HepG2 (cell line): ENCODE measurements around the gene GBE1. TPM values are rescaled to one million over a fixed set of nuclear protein-coding genes. Genes with fewer than 3 reads are reported as not detected.

Experiments used
- ATAC-seq: fragments of 200-7000 bp; cut with Tn5 transposase; 3 replicates; pipeline ENCODE4 v1.9.1; 2020; ENCODE audit warnings: mild to moderate bottlenecking, moderate library complexity
- BruUV-seq: library from RNA; stranded (reverse); fragments of 400-500 nt; replicated peaks from 2 replicates; lab custom pipeline; 2021; lab: Mats Ljungman, UMichigan
- CTCF ChIA-PET: fragments of 300-600 bp; formaldehyde crosslinking; extraction: SDS; loops from one replicate; lab custom pipeline; 2021; ENCODE audit warnings: low total read pairs, inconsistent platforms, low intra/inter-chr PET ratio; lab: Yijun Ruan, JAX
- POLR2A ChIA-PET: fragments of 350-600 bp; sonication (Branson Sonifier 250); formaldehyde crosslinking; loops from one replicate; lab custom pipeline; 2020; ENCODE audit warnings: antibody characterized with exemption, inconsistent platforms; lab: Yijun Ruan, JAX
- DNase-seq: peaks from one replicate; pipeline ENCODE4 v3.0.0-alpha.2; 2015; ENCODE audit warnings: low spot score
- FAIRE-seq: peaks from 3 replicates; lab custom pipeline; 2011; peaks lifted over from hg19 to GRCh38; lab: Jason Lieb, UNC
- H2AFZ ChIP-seq: one replicate; pipeline ENCODE4 v1.6.1; 2011; ENCODE audit warnings: low read length, inconsistent platforms
- H3K27ac ChIP-seq: fragments of 300-600 bp; 3 replicates; pipeline ENCODE4 v1.8.0; 2011; ENCODE audit warnings: mixed run types, mild to moderate bottlenecking, mixed read lengths, low read length, inconsistent platforms; ENCODE audit not compliant: insufficient read depth; ENCODE audit errors: extremely low read length
- H3K27me3 ChIP-seq, 2 experiments: fragments of 200-600 bp in 1 of 2; 2 replicates in 1 of 2; 3 replicates in 1 of 2; pipeline versions ENCODE4 v1.6.0 to v1.8.0; 2011; ENCODE audit warnings: low read length in 2 of 2, mild to moderate bottlenecking in 2 of 2, moderate library complexity in 2 of 2, inconsistent platforms in 1 of 2; ENCODE audit not compliant: insufficient read depth in 2 of 2, control insufficient read depth in 1 of 2
- H3K36me3 ChIP-seq, 2 experiments: fragments of 200-600 bp in 1 of 2; replicated peaks in 1 of 2; 2 replicates in 1 of 2; 3 replicates in 1 of 2; pipeline versions ENCODE4 v1.5.1 to v1.8.0; 2011; ENCODE audit warnings: low read length in 2 of 2, inconsistent platforms in 1 of 2; ENCODE audit not compliant: insufficient read depth in 2 of 2, control insufficient read depth in 1 of 2
- H3K4me1 ChIP-seq: 2 replicates; pipeline ENCODE4 v1.5.1; 2012; ENCODE audit warnings: low read length, inconsistent platforms; ENCODE audit not compliant: insufficient read depth
- H3K4me2 ChIP-seq: 2 replicates; pipeline ENCODE4 v1.6.0; 2011; ENCODE audit warnings: low read depth, low read length, inconsistent platforms
- H3K4me3 ChIP-seq, 3 experiments: fragments of 200-600 bp in 1 of 3; sonication (generic), shearing (Covaris generic) in 1 of 3; replicated peaks in 1 of 3; 2 replicates each; pipeline ENCODE4 v1.5.1; 2011 to 2016; ENCODE audit warnings: low read length in 3 of 3, inconsistent platforms in 2 of 3, low read depth in 2 of 3, mild to moderate bottlenecking in 2 of 3, control low read depth in 1 of 3, mixed read lengths in 1 of 3; ENCODE audit not compliant: insufficient read depth in 1 of 3
- H3K79me2 ChIP-seq: one replicate; pipeline ENCODE4 v1.6.1; 2011; ENCODE audit warnings: low read length, inconsistent platforms; ENCODE audit not compliant: insufficient read depth
- H3K9ac ChIP-seq: 2 replicates; pipeline ENCODE4 v1.6.0; 2011; ENCODE audit warnings: mild to moderate bottlenecking, low read depth, low read length, inconsistent platforms; ENCODE audit not compliant: insufficient read depth
- H3K9me3 ChIP-seq: 2 replicates; pipeline ENCODE4 v1.5.1; 2012; ENCODE audit warnings: mild to moderate bottlenecking, low read length
- H4K20me1 ChIP-seq: 2 replicates; pipeline ENCODE4 v1.6.0; 2011; ENCODE audit warnings: inconsistent platforms, mild to moderate bottlenecking, low read length, moderate library complexity; ENCODE audit not compliant: insufficient read depth
- MAFK ChIP-seq, 2 experiments: IDR thresholded peaks in 1 of 2; conservative IDR thresholded peaks in 1 of 2; 2 replicates each; pipeline ENCODE4 v1.6.1; 2011; ENCODE audit warnings: improper control_type of control experiment in 2 of 2, low read length in 2 of 2
- MEIS1 ChIP-seq: sonication (generic); formaldehyde crosslinking; IDR thresholded peaks from 2 replicates; pipeline ENCODE4 v1.9.0; 2021; ENCODE audit warnings: mild to moderate bottlenecking, missing genetic modification reagents, moderate library complexity, borderline replicate concordance
- NR2F1 ChIP-seq, 2 experiments: fragments of 450-650 bp in 1 of 2; formaldehyde crosslinking in 1 of 2; IDR thresholded peaks; 2 replicates each; pipeline versions ENCODE4 v1.5.0 to v1.6.1; 2016 to 2020; ENCODE audit warnings: mild to moderate bottlenecking in 1 of 2, missing compliant biosample characterization in 1 of 2, missing genetic modification reagents in 1 of 2, moderate library complexity in 1 of 2
- PCBP1 ChIP-seq: fragments of 200-400 bp; formaldehyde crosslinking; IDR thresholded peaks from 2 replicates; pipeline ENCODE4 v1.6.1; 2017; ENCODE audit warnings: mild to moderate bottlenecking, low read depth, low read length, borderline replicate concordance
- RXRB ChIP-seq: IDR thresholded peaks from 2 replicates; pipeline ENCODE4 v1.6.1; 2016; ENCODE audit warnings: borderline replicate concordance, missing genetic modification reagents, missing compliant biosample characterization
- SETDB1 ChIP-seq: sonication (generic); formaldehyde crosslinking; IDR thresholded peaks from 2 replicates; pipeline ENCODE4 v1.5.1; 2020; ENCODE audit warnings: missing genetic modification reagents, mild to moderate bottlenecking, borderline replicate concordance
- SMAD3 ChIP-seq: sonication (generic); formaldehyde crosslinking; IDR thresholded peaks from 2 replicates; pipeline ENCODE4 v1.4.0; 2020; ENCODE audit warnings: missing genetic modification reagents
- ZMYM3 ChIP-seq: sonication (generic); formaldehyde crosslinking; IDR thresholded peaks from 2 replicates; pipeline ENCODE4 v1.5.1; 2020; ENCODE audit warnings: mild to moderate bottlenecking, missing genetic modification reagents
- ZNF326 ChIP-seq: sonication (generic); formaldehyde crosslinking; IDR thresholded peaks from 2 replicates; pipeline ENCODE4 v1.4.0; 2020; ENCODE audit warnings: missing genetic modification reagents, borderline replicate concordance
- ZNF546 ChIP-seq: sonication (generic); formaldehyde crosslinking; conservative IDR thresholded peaks from 2 replicates; pipeline ENCODE4 v1.8.1; 2023; ENCODE audit warnings: mild to moderate bottlenecking, missing genetic modification reagents
- ZNF564 ChIP-seq: sonication (generic); formaldehyde crosslinking; IDR thresholded peaks from 2 replicates; pipeline ENCODE4 v1.8.1; 2023; ENCODE audit warnings: mild to moderate bottlenecking, missing genetic modification reagents
- ZNF644 ChIP-seq: IDR thresholded peaks from 2 replicates; pipeline ENCODE4 v1.6.1; 2016; ENCODE audit warnings: low read depth
- ZNF782 ChIP-seq: sonication (generic); formaldehyde crosslinking; IDR thresholded peaks from 2 replicates; pipeline ENCODE4 v1.4.0; 2020; ENCODE audit warnings: missing genetic modification reagents, mild to moderate bottlenecking, borderline replicate concordance
- ZSCAN31 ChIP-seq: sonication (generic); formaldehyde crosslinking; IDR thresholded peaks from 2 replicates; pipeline ENCODE4 v1.5.0; 2020; ENCODE audit warnings: low read depth, mild to moderate bottlenecking, missing genetic modification reagents
- WGBS: methylation state at CpG from one replicate; pipeline ENCODE4 v1.1.6; 2017; ENCODE audit warnings: low lambda C conversion rate; 5-methylcytosine and 5-hydroxymethylcytosine counted together
- in situ Hi-C: cut with HindIII; loops from 2 replicates; pipeline ENCODE4 v1.10.0; 2017; ENCODE audit warnings: low pct_unique_long_range_greater_than_20kb; ENCODE audit not compliant: extremely low pct_ligation_motif_present
- intact Hi-C: fragments of 100-400 bp; cut with micrococcal nuclease; formaldehyde crosslinking; loops from one replicate; pipeline ENCODE4 v1.10.0; 2022; ENCODE audit not compliant: unreplicated experiment
- polyA plus RNA-seq, 8 experiments: library from polyadenylated mRNA; depleted of rRNA in 3 of 8; stranded (reverse) in 7 of 8; unstranded in 1 of 8; fragments of >200 nt; fragmentation: Illumina TruSeq in 4 of 8; extraction: Trizol in 4 of 8; gene quantifications; 2 replicates each; pipeline versions ENCODE4 v1.2.1 to v1.2.3, GENCODE V29; 2011 to 2016; ENCODE audit warnings: low read depth in 4 of 8, missing spikeins in 1 of 8, mixed read lengths in 1 of 8; ENCODE audit not compliant: insufficient read depth in 1 of 8
- total RNA-seq, 5 experiments: library from RNA; depleted of rRNA; stranded (reverse); fragments of >200 nt; fragmentation: Illumina TruSeq; extraction: Trizol; gene quantifications; 2 replicates each; pipeline ENCODE4 v1.2.3, GENCODE V29; 2016; ENCODE audit warnings: low read depth in 1 of 5
- TF ChIP-seq, protein P1 (sequence below): sonication (generic); formaldehyde crosslinking; IDR thresholded peaks from 2 replicates; pipeline ENCODE4 v1.9.0; 2021; ENCODE audit warnings: mild to moderate bottlenecking, missing genetic modification reagents
- TF ChIP-seq, protein P2 (sequence below): sonication (generic); formaldehyde crosslinking; IDR thresholded peaks from 2 replicates; pipeline ENCODE4 v1.5.1; 2020; ENCODE audit warnings: missing genetic modification reagents, mild to moderate bottlenecking, borderline replicate concordance

The GBE1 gene
- total and polyA plus RNA-seq, 2 of the 13 experiments (the other 11 are each of a cell fraction or from before 2014, with no cell fraction given): 22.9 to 36.1 TPM

DNA sequence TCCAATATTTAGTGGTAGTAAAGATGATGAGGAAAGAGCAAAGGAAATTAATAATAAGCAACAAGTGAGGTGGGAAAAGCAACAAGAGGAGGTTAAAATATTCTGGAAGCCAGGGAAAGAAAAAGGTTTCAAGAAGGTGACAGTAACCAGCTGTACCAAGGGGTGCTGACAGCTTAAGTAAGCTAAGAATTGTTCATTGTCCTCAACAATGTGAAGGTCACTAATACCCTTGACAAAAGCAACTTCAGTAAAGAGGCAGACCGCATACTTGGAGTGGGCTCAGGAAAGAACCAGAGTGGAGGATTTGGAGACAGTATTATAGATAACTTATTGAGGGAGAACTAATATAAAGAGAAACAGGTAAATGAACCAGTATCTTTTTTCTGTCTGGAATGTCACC, 116.2 kb downstream of the GBE1 start:
- CTCF ChIA-PET: no interaction called here
- Histone ChIP-seq H3K4me2 (no peak overlapping the region), H3K36me3 (peaks cover 2 to 11% of the 10 kb centered on the region in 2 experiments; a peak in 4 of 5 replicates), H3K4me1 (no peaks in the 10 kb centered on the region), H3K27me3 (no peaks in the 10 kb centered on the region), H3K9ac (no peak overlapping the region), H3K9me3 (no peaks in the 10 kb centered on the region), H3K4me3 (no peak overlapping the region), H2AFZ (no peak overlapping the region), H3K27ac (no peak overlapping the region), H3K79me2 (no peaks in the 10 kb centered on the region), H4K20me1 (no peaks in the 10 kb centered on the region)
- in situ Hi-C loops (no loop called here), intact Hi-C loops (loop anchor here (10.0 kb wide), 1 partner anchor 430 kb away; no protein-coding TSS in a partner anchor)
- ATAC-seq (no peak), DNase-seq (no peak), FAIRE-seq (no peak)
- WGBS: 94% methylated on average over 1 of the region's 1 CpG
- no TSS peak for BruUV-seq
- POLR2A ChIA-PET: no interaction called here
- TF ChIP-seq MEIS1 (CRISPR knock-in tag) (no peak), ZMYM3 (CRISPR knock-in tag) (no peak), SMAD3 (CRISPR knock-in tag) (no peak), ZNF546 (CRISPR knock-in tag) (no peak), ZNF326 (CRISPR knock-in tag) (no peak), SETDB1 (CRISPR knock-in tag) (no peak), ZNF782 (CRISPR knock-in tag) (no peak), ZNF644 (CRISPR knock-in tag) (no peak), ZNF564 (CRISPR knock-in tag) (no peak), RXRB (no peak), PCBP1 (no peak), MAFK (conservative IDR thresholded peaks at IDR 0.05 in 1 of 2, IDR thresholded peaks at IDR 0.05 in 1 of 2; ENCODE audit: low read length in 2 of 2) (no peak), ZSCAN31 (CRISPR knock-in tag) (no peak), NR2F1 (CRISPR knock-in tag; IDR thresholded peaks at IDR 0.05) (no peak)
- TF ChIP-seq, protein P1, sequence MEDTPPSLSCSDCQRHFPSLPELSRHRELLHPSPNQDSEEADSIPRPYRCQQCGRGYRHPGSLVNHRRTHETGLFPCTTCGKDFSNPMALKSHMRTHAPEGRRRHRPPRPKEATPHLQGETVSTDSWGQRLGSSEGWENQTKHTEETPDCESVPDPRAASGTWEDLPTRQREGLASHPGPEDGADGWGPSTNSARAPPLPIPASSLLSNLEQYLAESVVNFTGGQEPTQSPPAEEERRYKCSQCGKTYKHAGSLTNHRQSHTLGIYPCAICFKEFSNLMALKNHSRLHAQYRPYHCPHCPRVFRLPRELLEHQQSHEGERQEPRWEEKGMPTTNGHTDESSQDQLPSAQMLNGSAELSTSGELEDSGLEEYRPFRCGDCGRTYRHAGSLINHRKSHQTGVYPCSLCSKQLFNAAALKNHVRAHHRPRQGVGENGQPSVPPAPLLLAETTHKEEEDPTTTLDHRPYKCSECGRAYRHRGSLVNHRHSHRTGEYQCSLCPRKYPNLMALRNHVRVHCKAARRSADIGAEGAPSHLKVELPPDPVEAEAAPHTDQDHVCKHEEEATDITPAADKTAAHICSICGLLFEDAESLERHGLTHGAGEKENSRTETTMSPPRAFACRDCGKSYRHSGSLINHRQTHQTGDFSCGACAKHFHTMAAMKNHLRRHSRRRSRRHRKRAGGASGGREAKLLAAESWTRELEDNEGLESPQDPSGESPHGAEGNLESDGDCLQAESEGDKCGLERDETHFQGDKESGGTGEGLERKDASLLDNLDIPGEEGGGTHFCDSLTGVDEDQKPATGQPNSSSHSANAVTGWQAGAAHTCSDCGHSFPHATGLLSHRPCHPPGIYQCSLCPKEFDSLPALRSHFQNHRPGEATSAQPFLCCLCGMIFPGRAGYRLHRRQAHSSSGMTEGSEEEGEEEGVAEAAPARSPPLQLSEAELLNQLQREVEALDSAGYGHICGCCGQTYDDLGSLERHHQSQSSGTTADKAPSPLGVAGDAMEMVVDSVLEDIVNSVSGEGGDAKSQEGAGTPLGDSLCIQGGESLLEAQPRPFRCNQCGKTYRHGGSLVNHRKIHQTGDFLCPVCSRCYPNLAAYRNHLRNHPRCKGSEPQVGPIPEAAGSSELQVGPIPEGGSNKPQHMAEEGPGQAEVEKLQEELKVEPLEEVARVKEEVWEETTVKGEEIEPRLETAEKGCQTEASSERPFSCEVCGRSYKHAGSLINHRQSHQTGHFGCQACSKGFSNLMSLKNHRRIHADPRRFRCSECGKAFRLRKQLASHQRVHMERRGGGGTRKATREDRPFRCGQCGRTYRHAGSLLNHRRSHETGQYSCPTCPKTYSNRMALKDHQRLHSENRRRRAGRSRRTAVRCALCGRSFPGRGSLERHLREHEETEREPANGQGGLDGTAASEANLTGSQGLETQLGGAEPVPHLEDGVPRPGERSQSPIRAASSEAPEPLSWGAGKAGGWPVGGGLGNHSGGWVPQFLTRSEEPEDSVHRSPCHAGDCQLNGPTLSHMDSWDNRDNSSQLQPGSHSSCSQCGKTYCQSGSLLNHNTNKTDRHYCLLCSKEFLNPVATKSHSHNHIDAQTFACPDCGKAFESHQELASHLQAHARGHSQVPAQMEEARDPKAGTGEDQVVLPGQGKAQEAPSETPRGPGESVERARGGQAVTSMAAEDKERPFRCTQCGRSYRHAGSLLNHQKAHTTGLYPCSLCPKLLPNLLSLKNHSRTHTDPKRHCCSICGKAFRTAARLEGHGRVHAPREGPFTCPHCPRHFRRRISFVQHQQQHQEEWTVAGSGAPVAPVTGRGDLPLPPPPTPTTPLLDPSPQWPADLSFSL: no peak
- TF ChIP-seq, protein P2, sequence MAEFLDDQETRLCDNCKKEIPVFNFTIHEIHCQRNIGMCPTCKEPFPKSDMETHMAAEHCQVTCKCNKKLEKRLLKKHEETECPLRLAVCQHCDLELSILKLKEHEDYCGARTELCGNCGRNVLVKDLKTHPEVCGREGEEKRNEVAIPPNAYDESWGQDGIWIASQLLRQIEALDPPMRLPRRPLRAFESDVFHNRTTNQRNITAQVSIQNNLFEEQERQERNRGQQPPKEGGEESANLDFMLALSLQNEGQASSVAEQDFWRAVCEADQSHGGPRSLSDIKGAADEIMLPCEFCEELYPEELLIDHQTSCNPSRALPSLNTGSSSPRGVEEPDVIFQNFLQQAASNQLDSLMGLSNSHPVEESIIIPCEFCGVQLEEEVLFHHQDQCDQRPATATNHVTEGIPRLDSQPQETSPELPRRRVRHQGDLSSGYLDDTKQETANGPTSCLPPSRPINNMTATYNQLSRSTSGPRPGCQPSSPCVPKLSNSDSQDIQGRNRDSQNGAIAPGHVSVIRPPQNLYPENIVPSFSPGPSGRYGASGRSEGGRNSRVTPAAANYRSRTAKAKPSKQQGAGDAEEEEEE (CRISPR knock-in tag): no peak
